Natural killer cell treated with Interleukin-12 subunit alpha and Interleukin-12 subunit beta and Interleukin-15 and Interleukin-18, amount 100 ng/mL, for 72 hours (primary cell): ENCODE data around the gene RHOBTB3. TPM values are rescaled to one million over a fixed set of nuclear protein-coding genes. Genes with fewer than 3 reads are reported as not detected.

Experiments
- ATAC-seq, 2 donors: fragments of 150-1000 bp; cut with Tn5 transposase in 1 of 2; sonication (Bioruptor Pico), chemical (Tn5 transposase) in 1 of 2; 2 replicates each; pipeline ENCODE4 v1.10.0; 2021
- DNase-seq: peaks from one replicate; pipeline ENCODE4 v3.0.0; 2022; ENCODE audit warnings: low spot score
- H3K27ac Mint-ChIP-seq, 2 donors: 1 replicate in 1 of 2; 2 replicates in 1 of 2; pipeline ENCODE4 v1.8.0; 2022; ENCODE audit warnings: mixed read lengths in 2 of 2, mild to moderate bottlenecking in 1 of 2, moderate library complexity in 1 of 2
- H3K27me3 Mint-ChIP-seq, 2 donors: 1 replicate in 1 of 2; 2 replicates in 1 of 2; pipeline ENCODE4 v1.8.0; 2022; ENCODE audit warnings: mixed read lengths in 2 of 2
- H3K36me3 Mint-ChIP-seq: one replicate; pipeline ENCODE4 v1.8.0; 2022; ENCODE audit warnings: mixed read lengths
- H3K4me1 Mint-ChIP-seq, 2 donors: 1 replicate in 1 of 2; 2 replicates in 1 of 2; pipeline ENCODE4 v1.8.0; 2022; ENCODE audit warnings: low read depth in 2 of 2, mixed read lengths in 2 of 2, mild to moderate bottlenecking in 1 of 2
- H3K4me3 Mint-ChIP-seq: one replicate; pipeline ENCODE4 v1.8.0; 2022; ENCODE audit warnings: mixed read lengths
- H3K9me3 Mint-ChIP-seq: 2 replicates; pipeline ENCODE4 v1.8.0; 2022; ENCODE audit warnings: mixed read lengths
- total RNA-seq, 2 donors: library from RNA; stranded (reverse); gene quantifications; one replicate each; pipeline ENCODE4 v1.2.3, GENCODE V29; 2022

Gene RHOBTB3
- total RNA-seq, 2 donors from 2014 or later = 14.7 to 17.4 TPM

DNA sequence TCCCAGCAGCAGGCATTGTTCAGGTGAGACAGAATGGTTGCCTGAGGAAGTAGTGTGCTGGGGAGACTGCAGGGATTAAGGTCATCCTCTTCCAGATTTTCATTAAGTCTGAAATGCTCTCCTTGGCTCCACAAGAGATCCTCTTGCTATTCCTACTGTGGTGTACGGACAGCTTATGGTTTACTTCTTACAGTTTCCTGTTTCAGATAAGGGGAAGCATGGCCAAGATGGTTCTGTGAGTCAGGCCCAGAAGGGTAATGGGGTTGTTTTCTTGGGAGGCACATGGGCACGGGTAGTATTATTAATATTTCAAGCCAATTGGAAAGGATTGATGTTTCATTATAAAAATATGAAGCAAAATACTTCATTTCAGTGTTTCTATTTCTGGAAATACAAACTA, 48.5 kb downstream of the RHOBTB3 start:
- DNase-seq (no peak), ATAC-seq (no peak)
- Mint-ChIP-seq H3K27ac (peak overlapping the region; percentile 25 to 75), H3K27me3 (no peaks in the 10 kb centered on the region), H3K36me3 (no peaks in the 10 kb centered on the region), H3K9me3 (no peaks in the 10 kb centered on the region), H3K4me1 (peaks cover 23 to 24% of the 10 kb centered on the region in 2 donors), H3K4me3 (peak overlapping the region; percentile 27)

DNA sequence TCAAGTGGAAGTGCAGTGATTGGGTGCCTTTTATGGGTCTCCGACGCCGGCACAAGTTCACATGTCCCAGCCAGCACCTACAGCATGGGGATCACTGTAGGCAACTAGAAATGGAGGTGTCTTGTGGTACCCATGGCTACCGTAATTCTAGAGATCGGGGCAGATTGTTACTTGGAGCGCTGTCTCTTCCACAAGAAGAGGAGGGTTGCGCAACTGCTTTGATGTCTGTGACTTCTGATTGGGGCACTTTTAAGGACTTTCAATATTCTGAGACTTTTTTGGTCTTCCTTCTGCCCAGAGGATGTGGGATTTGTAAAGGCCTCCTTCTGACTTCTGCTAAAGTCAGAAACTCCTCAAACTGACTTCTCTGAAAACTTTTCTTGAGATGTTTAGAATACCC, 49.5 kb downstream of the RHOBTB3 start:
- Mint-ChIP-seq H3K36me3 (no peaks in the 10 kb centered on the region), H3K27ac (peak overlapping the region; percentile 61 to 68), H3K4me3 (no peak overlapping the region)

DNA sequence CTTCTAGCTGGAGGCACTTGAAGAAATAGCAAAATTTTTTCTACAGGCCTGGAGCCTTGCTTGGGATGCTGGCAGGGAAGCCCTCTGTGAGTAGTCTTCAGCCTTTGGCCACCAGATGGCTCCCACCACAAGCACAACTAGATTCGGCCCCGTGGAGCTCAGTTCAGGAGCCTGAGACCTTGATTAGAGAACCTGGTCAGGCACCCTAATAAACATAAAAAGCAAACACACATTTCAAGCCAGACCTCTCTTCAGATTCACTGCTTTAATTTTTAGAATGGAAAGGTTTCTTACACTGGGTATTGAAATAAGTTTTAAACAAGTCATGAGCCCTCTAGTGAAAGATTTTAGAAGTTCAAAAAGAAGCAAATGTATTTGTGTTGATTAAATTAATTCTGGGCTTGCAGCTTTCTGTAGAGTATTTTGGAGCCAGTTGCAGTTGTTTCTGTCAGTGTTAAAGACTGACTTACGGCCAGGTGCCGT, 50.0 kb downstream of the RHOBTB3 start:
- ATAC-seq = peak; percentile 88 to 94
- Mint-ChIP-seq H3K4me3 (peak overlapping the region; percentile 10), H3K36me3 (no peaks in the 10 kb centered on the region), H3K9me3 (no peaks in the 10 kb centered on the region), H3K4me1 (peaks cover 23 to 24% of the 10 kb centered on the region in 2 donors), H3K27me3 (no peaks in the 10 kb centered on the region), H3K27ac (peak overlapping the region; percentile 61 to 68)
- peak; percentile 75 for DNase-seq

More for the DNA sequence above, 49.5 kb downstream of the RHOBTB3 start:
- Mint-ChIP-seq H3K4me1 (peaks cover 23 to 24% of the 10 kb centered on the region in 2 donors), H3K27me3 (no peaks in the 10 kb centered on the region), H3K9me3 (no peaks in the 10 kb centered on the region)
- ATAC-seq = no peak
- no peak for DNase-seq

DNA sequence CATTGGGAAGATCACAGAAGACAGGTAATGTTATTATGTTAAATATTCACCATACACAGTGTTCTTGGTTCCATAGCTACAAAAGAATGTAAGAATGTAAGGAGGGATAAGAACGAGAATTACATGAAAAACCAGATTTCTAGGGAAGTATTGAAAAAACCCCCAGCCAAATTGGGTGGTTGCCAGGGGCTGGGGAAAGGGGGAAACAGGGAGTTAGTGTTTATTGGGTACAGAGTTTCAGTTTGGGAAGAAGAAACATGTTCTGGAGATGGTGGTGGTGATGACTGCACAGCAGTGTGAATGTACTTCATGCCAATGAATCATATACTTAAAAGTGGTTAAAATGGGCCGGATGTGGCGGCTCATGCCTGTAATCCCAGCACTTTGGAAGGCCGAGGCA, 51.0 kb downstream of the RHOBTB3 start:
- Mint-ChIP-seq H3K27ac (no peak overlapping the region), H3K9me3 (no peaks in the 10 kb centered on the region), H3K4me3 (no peak overlapping the region), H3K36me3 (no peaks in the 10 kb centered on the region), H3K4me1 (peaks cover 23 to 24% of the 10 kb centered on the region in 2 donors), H3K27me3 (no peaks in the 10 kb centered on the region)
- ATAC-seq (no peak), DNase-seq (no peak)

DNA sequence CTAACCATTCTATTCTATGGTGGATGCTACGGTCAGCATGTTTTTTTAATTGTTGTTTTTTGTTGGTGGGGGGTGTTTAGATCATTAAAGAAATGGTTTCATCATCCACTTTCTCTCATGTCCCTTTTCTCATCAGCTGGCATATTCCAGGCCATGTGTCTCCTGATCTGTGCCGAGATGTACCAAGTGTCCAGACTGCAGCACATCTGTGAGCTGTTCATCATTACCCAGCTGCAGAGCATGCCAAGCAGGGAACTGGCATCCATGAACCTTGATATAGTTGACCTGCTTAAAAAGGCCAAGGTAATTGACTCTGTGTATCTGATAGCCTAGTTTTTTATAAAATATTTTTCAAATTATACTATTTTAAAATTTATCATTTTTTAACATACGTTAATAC, 52.5 kb downstream of the RHOBTB3 start:
- Mint-ChIP-seq H3K36me3 (no peaks in the 10 kb centered on the region), H3K27me3 (no peaks in the 10 kb centered on the region), H3K4me1 (peaks cover 21 to 23% of the 10 kb centered on the region in 2 donors), H3K27ac (no peak overlapping the region), H3K4me3 (no peak overlapping the region), H3K9me3 (no peaks in the 10 kb centered on the region)
- DNase-seq (no peak), ATAC-seq (no peak)

DNA sequence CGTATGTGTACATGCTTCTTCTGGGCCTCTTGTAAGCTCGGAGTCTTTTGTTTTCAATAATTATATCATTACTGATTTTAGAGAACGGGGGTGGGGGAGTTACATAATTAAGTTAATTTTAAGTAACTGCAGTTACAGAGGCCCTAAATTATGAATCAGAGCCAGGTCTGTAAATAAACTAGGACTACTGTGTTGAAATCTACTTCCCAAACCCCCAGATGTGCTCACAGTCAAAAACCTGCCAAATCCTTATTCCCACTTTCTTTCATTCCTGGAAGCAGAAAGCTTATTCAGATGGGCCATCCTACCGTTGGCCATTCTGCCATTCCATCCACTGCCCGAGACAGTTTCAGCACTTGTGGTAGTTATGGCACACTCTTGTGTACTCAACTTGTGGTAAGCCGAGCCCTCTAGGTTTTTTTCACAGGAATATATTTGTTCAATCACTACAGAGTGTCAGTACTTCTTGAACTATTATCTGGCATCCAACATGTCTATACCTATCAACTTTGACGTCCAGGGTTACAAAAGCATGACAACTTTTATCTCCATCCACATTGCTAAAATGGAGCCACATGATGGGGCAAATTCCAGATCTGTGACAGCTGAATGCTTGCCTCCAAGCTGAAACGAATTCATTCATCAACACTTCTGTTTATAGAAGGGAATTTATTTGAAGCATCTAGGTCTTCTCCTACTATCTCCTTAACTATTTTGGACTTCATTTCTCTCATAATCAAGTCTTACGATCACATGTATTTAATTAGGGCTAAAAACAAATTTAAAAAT, 53.6 kb downstream of the RHOBTB3 start:
- H3K27me3 Mint-ChIP-seq = no peaks in the 10 kb centered on the region

DNA sequence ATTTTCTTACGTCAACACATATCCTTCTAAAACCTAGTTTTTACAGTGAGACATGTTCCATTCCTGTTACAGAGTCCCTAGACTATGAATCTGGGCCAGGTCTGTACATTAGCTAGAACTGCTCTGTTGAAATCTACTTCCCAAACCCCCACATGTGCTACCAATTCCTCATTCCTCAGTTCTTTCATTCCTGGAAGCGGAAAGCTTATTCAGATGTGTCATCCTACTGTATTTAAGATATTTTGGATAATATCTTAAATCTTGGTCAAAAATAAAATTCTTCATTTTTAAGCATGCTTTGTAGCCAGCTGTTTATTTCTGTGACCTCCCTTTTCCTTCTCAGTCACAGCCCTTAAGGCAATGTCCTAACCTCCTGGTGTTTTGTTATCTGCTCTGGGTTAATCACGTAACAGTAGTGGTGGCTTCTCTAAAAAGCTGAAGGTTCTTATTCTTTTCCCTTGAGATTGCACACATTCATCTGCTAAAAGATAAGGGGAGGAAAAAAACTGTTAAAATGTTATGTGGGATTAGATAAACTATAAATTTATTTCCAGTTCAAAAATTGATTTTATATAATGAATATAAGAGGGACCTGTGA, 55.8 kb downstream of the RHOBTB3 start:
- no peak for DNase-seq
- Mint-ChIP-seq H3K27ac (no peak overlapping the region), H3K36me3 (no peaks in the 10 kb centered on the region), H3K9me3 (no peaks in the 10 kb centered on the region), H3K27me3 (no peaks in the 10 kb centered on the region), H3K4me3 (no peak overlapping the region), H3K4me1 (peaks cover 0 to 6% of the 10 kb centered on the region in 2 donors)
- ATAC-seq = no peak

More for the DNA sequence above, 53.6 kb downstream of the RHOBTB3 start:
- DNase-seq = no peak
- Mint-ChIP-seq H3K27ac (peak overlapping the region in 1 of 2 donors; percentile 23), H3K9me3 (no peaks in the 10 kb centered on the region), H3K4me1 (peaks cover 10 to 15% of the 10 kb centered on the region in 2 donors), H3K36me3 (no peaks in the 10 kb centered on the region), H3K4me3 (no peak overlapping the region)
- no peak for ATAC-seq

DNA sequence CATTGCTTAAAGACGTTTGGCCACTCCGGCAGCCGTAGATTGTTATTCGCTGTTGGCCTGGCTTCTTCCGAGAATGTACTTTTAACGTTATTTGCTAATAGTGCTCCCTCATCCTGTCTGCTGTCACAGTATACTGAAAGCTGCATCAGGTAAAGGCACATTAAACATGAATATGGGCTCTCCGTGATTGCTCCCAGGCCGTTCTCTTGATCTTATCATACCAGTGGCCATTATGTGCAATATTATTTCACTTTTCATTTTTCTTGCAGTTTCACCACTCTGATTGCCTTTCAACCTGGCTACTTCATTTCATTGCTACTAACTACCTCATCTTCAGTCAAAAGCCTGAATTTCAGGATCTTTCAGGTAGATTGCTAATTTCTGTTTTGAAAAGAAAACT, 57.4 kb downstream of the RHOBTB3 start:
- Mint-ChIP-seq H3K27me3 (no peaks in the 10 kb centered on the region), H3K9me3 (no peaks in the 10 kb centered on the region), H3K4me3 (no peak overlapping the region), H3K4me1 (peaks cover 0 to 3% of the 10 kb centered on the region in 2 donors), H3K36me3 (no peaks in the 10 kb centered on the region), H3K27ac (no peak overlapping the region)
- no peak for DNase-seq
- ATAC-seq = no peak

DNA sequence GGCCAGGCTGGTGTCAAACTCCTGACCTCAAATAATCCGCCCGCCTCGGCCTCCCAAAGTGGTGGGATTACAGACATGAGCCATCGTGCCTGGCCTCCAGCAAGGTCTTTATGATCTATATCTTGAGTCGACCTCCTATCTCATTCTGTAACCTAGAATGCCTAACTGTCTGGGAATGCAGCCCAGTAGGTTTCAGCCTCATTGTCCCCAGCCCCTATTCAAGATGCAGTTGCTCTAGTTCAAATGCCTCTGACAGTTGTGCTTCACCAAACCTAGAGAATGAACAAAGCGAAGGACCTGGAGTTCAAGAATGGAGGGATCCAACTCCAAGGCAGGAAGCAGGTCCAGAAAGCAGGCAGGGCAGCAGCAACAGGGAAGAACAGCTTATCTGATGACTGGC, 60.6 kb downstream of the RHOBTB3 start:
- ATAC-seq (no peak), DNase-seq (no peak)
- no peaks in the 10 kb centered on the region for H3K9me3 Mint-ChIP-seq
- H3K4me3 Mint-ChIP-seq = no peak overlapping the region
- no peaks in the 10 kb centered on the region for H3K36me3 Mint-ChIP-seq
- H3K4me1 Mint-ChIP-seq = peaks cover 0 to 3% of the 10 kb centered on the region in 2 donors
- no peaks in the 10 kb centered on the region for H3K27me3 Mint-ChIP-seq
- peak overlapping the region in 1 of 2 donors; percentile 41 for H3K27ac Mint-ChIP-seq

DNA sequence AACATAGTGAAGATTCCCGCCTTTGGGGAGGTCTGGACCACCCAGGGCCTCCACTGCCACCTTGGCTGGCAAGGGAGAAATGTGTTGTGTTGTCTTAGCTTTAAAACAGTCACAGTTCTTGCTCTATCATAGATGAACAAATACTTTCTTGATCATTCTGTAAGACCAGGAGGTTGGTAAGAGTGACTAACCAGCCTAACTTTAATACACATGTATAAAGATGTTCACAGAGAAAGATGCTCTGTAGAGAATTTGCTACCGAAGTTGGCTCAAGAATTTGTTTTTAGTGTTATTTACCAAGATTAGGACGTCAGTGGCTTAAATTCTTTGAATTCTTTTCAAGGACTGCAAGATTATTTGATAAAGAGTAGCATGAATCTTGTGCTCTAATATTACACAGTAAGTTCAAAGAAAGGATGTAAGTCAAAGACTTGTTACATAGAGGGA, 63.0 kb downstream of the RHOBTB3 start:
- Mint-ChIP-seq H3K9me3 (no peaks in the 10 kb centered on the region), H3K27ac (no peak overlapping the region), H3K4me3 (no peak overlapping the region), H3K27me3 (no peaks in the 10 kb centered on the region), H3K4me1 (peaks cover 0 to 18% of the 10 kb centered on the region in 2 donors), H3K36me3 (peaks cover 5% of the 10 kb centered on the region)
- ATAC-seq (no peak), DNase-seq (no peak)

DNA sequence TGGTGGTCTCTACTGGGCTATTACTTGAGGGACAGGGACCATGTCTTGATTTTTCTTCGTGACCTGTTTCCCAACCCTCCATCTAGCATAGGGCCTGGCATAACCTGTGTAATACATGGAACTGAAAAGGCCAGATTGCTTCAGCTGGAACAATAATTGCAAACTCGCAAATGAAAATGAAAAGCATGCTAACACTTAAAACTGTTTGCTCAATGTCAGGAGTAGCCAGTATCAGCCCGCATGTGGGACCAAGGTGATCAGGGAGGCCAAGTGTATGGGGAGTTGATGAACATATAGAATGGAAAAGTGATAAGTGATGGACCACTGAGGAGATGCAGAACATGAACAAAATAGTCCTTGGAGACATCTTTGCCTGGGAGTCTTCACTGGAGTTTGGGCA, 66.2 kb downstream of the RHOBTB3 start:
- no peak for ATAC-seq
- H3K9me3 Mint-ChIP-seq = no peaks in the 10 kb centered on the region
- peaks cover 5% of the 10 kb centered on the region for H3K36me3 Mint-ChIP-seq

DNA sequence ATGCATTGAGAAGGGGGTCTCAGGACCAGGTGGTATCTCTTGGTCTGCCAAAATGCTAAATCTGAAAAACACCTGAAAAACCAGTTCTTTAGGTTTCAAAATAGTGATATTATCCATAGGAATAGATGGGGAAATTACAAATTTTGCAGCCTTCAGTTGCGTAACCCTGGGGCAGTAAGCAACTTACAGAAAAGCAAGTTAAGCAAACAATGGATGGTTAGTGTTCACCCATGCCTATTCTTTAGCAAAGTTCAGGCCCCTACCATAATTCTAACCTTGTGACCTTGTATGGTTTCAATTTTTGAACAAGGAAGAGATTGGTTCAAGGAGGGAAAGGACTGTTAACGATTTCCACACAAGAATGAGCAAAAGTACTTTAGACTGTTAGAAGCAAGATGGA, 66.9 kb downstream of the RHOBTB3 start:
- H3K36me3 Mint-ChIP-seq = peaks cover 5% of the 10 kb centered on the region
- no peak for ATAC-seq

More for the DNA sequence above, 66.2 kb downstream of the RHOBTB3 start:
- no peak for DNase-seq
- Mint-ChIP-seq H3K4me3 (no peak overlapping the region), H3K4me1 (peaks cover 0 to 22% of the 10 kb centered on the region in 2 donors), H3K27ac (peak overlapping the region in 1 of 2 donors; percentile 20), H3K27me3 (no peaks in the 10 kb centered on the region)

DNA sequence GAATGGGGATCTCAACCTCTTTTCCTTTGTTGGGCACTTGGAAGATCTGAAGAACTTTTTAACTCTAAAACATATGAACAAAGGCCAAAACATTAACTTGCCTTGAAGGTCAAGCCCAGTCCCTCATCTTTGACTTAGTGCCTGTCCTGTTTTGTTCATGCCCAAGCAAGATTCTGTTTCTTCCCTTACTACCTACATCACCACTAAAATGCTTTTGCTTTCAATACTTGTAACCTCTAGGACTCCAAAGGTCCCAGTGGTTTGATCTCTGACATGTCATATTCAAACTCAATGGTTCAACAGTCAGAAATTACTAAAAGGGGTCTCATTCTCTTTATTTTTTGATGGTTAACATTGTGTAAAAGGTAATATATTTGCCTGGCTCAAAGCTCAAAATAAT, 67.4 kb downstream of the RHOBTB3 start:
- Mint-ChIP-seq H3K4me1 (peaks cover 4 to 30% of the 10 kb centered on the region in 2 donors), H3K4me3 (no peak overlapping the region), H3K27me3 (no peaks in the 10 kb centered on the region), H3K36me3 (peaks cover 5% of the 10 kb centered on the region), H3K27ac (peak overlapping the region in 1 of 2 donors; percentile 68), H3K9me3 (no peaks in the 10 kb centered on the region)
- DNase-seq (no peak), ATAC-seq (no peak)

More for the DNA sequence above, 66.9 kb downstream of the RHOBTB3 start:
- Mint-ChIP-seq H3K4me1 (peaks cover 4 to 28% of the 10 kb centered on the region in 2 donors), H3K27ac (peak overlapping the region in 1 of 2 donors; percentile 68), H3K9me3 (no peaks in the 10 kb centered on the region), H3K4me3 (no peak overlapping the region), H3K27me3 (no peaks in the 10 kb centered on the region)
- no peak for DNase-seq
